DLD1 (cell line): Measurements from ENCODE around the gene LILRB1.
"Not testable (repeated sequence)": the region's sequence is repeated elsewhere in the genome, so short reads cannot be mapped to it uniquely, and the experiment has no call there.

ENCODE experiments used
- in situ Hi-C: cut with HindIII; loops from 2 replicates; pipeline ENCODE4 v1.10.0; 2017; ENCODE audit warnings: low sequenced_read_pairs

The LILRB1 gene

GRCh38 chr19:54624934-54625730 is 5.2 kb upstream of the LILRB1 start:
- in situ Hi-C loops = not testable (repeated sequence)

GRCh38 chr19:54626757-54627156 is 3.5 kb upstream of the LILRB1 start:
- in situ Hi-C loops = no loop called here

GRCh38 chr19:54627912-54628311 is 2.4 kb upstream of the LILRB1 start:
- in situ Hi-C loops = not testable (repeated sequence)

- in situ Hi-C loops = no loop called here
Observed at GRCh38 chr19:54630782-54631181, 498 bp downstream of the LILRB1 start.

GRCh38 chr19:54631489-54632337 is 1.4 kb downstream of the LILRB1 start:
- in situ Hi-C loops = not testable (repeated sequence)

GRCh38 chr19:54632517-54632916 is 2.2 kb downstream of the LILRB1 start:
- in situ Hi-C loops = not testable (repeated sequence)

GRCh38 chr19:54633401-54633800 is 3.1 kb downstream of the LILRB1 start:
- in situ Hi-C loops = no loop called here

- in situ Hi-C loops = not testable (repeated sequence)
Observed at GRCh38 chr19:54636081-54636480, 5.8 kb downstream of the LILRB1 start.

- in situ Hi-C loops = no loop called here
Observed at GRCh38 chr19:54638683-54639082, 8.4 kb downstream of the LILRB1 start.

GRCh38 chr19:54642953-54643352 is 12.7 kb downstream of the LILRB1 start:
- in situ Hi-C loops = not testable (repeated sequence)

- in situ Hi-C loops = not testable (repeated sequence)
Observed at GRCh38 chr19:54643583-54643982, 13.3 kb downstream of the LILRB1 start.

- in situ Hi-C loops = no loop called here
Observed at GRCh38 chr19:54644056-54644455, 13.8 kb downstream of the LILRB1 start.

- in situ Hi-C loops = no loop called here
Observed at GRCh38 chr19:54646331-54646841, 16.1 kb downstream of the LILRB1 start.

GRCh38 chr19:54648129-54648528 is 17.8 kb downstream of the LILRB1 start:
- in situ Hi-C loops = no loop called here

- in situ Hi-C loops = loop anchor here (25.0 kb wide), 1 partner anchor 88 kb away; the partner anchor contains the start of gene LILRA2
Observed at GRCh38 chr19:54650108-54650655, 19.9 kb downstream of the LILRB1 start.

- in situ Hi-C loops = loop anchor here (25.0 kb wide), 1 partner anchor 91 kb away; the partner anchor contains the start of gene LILRA2
Observed at GRCh38 chr19:54653181-54653809, 23.0 kb downstream of the LILRB1 start.

GRCh38 chr19:54654447-54655321 is 24.4 kb downstream of the LILRB1 start:
- in situ Hi-C loops = loop anchor here (25.0 kb wide), 1 partner anchor 92 kb away; the partner anchor contains the start of gene LILRA2

- in situ Hi-C loops = loop anchor here (25.0 kb wide), 1 partner anchor 97 kb away; the partner anchor contains the start of gene LILRA2
Observed at GRCh38 chr19:54659300-54659699, 29.0 kb downstream of the LILRB1 start.

GRCh38 chr19:54660306-54660705 is 30.0 kb downstream of the LILRB1 start:
- in situ Hi-C loops = loop anchor here (25.0 kb wide), 1 partner anchor 98 kb away; the partner anchor contains the start of gene LILRA2
